ENCODE results near the gene RET.

RET gene

GRCh38 chr10:43109671-43110249 is 32.9 kb downstream of the RET start:
- no peaks in the 10 kb centered on the region for H3K4me1 ChIP-seq (ENCODE audit: control insufficient read depth, insufficient read depth, low read length)
- ChIA-PET POLR2A (no interaction called here), CTCF (no interaction called here)
- no peak overlapping the region for H3K27ac ChIP-seq (ENCODE audit: extremely low read depth, low read depth, low read length)
- no peaks in the 10 kb centered on the region for H3K36me3 ChIP-seq (ENCODE audit: control insufficient read depth in 2 of 2, insufficient read depth in 1 of 2, low read length in 2 of 2)
- H3K4me3 ChIP-seq (ENCODE audit: low read depth, low read length), result no peak overlapping the region
- TF ChIP-seq ZNF223 (tag by site-specific recombination; IDR thresholded peaks at IDR 0.05) (no peak), ZNF280D (tag by site-specific recombination; IDR thresholded peaks at IDR 0.05) (no peak), ZSCAN4 (tag by site-specific recombination; IDR thresholded peaks at IDR 0.05) (no peak)
- no peaks in the 10 kb centered on the region for H3K9me3 ChIP-seq (ENCODE audit: control insufficient read depth, insufficient read depth, low read depth, low read length)

DNA sequence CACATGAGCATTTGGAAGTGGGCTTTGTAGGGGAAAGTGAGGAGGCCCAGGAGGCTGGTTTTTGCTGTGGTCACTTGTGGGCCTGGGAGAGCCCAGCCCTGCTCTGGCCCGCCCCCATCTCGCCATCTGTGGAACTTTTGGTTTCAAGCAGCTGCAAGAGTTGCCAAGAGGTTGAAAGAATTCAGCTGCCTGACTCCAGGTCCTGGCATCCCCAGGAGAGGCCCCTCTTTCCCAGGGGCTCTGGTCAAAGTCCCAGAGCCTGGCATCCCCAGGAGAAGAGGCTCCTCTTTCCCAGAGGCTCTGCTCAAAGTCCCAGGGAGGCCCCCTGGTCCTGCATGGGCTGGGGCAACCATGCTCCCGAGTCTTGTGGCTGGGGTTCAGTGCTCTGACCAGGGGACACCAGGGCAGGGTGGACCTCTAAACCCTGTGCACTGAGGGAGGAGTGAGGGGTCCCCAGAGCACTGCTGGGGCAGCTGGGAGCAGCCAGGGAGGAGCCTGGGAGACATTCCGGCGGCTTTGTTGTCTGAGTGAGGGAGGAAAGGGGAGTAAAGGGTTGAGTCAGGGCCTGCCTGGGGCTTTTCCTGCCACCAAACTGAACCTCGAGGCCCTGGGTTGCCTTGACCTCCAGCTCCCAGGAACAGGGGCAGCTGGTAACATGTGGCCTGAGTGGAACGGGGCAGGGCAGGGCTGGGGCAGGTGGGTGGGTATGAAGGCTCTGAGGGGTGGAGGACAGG is 33.6 kb downstream of the RET start:
- Histone ChIP-seq H3K36me3 (ENCODE audit: control insufficient read depth in 2 of 2, insufficient read depth in 1 of 2, low read length in 2 of 2) (no peaks in the 10 kb centered on the region), H3K4me1 (ENCODE audit: control insufficient read depth, insufficient read depth, low read length) (no peaks in the 10 kb centered on the region), H3K27ac (ENCODE audit: extremely low read depth, low read depth, low read length) (no peak overlapping the region), H3K9me3 (ENCODE audit: control insufficient read depth, insufficient read depth, low read depth, low read length) (no peaks in the 10 kb centered on the region), H3K4me3 (ENCODE audit: low read depth, low read length) (no peak overlapping the region)
- POLR2A ChIA-PET, result no interaction called here
- CTCF ChIA-PET, result no interaction called here
- TF ChIP-seq ZNF501 (tag by site-specific recombination; IDR thresholded peaks at IDR 0.05), result no peak
- peak; percentile 25; the same call in 1 of the 2 replicates for TF ChIP-seq ZFHX2 (tag by site-specific recombination; conservative IDR thresholded peaks at IDR 0.05)
- TF ChIP-seq ZNF112 (tag by site-specific recombination; IDR thresholded peaks at IDR 0.05), result no peak
- no peak for TF ChIP-seq KLF7 (tag by site-specific recombination; IDR thresholded peaks at IDR 0.05; ENCODE audit: borderline replicate concordance)
- TF ChIP-seq, protein P1, sequence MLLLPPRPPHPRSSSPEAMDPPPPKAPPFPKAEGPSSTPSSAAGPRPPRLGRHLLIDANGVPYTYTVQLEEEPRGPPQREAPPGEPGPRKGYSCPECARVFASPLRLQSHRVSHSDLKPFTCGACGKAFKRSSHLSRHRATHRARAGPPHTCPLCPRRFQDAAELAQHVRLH (tag by site-specific recombination; IDR thresholded peaks at IDR 0.05), result no peak

GRCh38 chr10:43111101-43111500 is 34.2 kb downstream of the RET start:
- no peaks in the 10 kb centered on the region for H3K9me3 ChIP-seq (ENCODE audit: control insufficient read depth, insufficient read depth, low read depth, low read length)
- no peaks in the 10 kb centered on the region for H3K36me3 ChIP-seq (ENCODE audit: control insufficient read depth in 2 of 2, insufficient read depth in 1 of 2, low read length in 2 of 2)
- no peaks in the 10 kb centered on the region for H3K4me1 ChIP-seq (ENCODE audit: control insufficient read depth, insufficient read depth, low read length)
- no peak overlapping the region for H3K27ac ChIP-seq (ENCODE audit: extremely low read depth, low read depth, low read length)
- ChIA-PET CTCF (no interaction called here), POLR2A (interaction anchor here (0.5 kb wide), 1 partner anchor 274 kb away, joined by 7 read pairs; no protein-coding TSS in a partner anchor)
- TF ChIP-seq ZNF544 (tag by site-specific recombination; IDR thresholded peaks at IDR 0.05), result no peak
- TF ChIP-seq, protein P2, sequence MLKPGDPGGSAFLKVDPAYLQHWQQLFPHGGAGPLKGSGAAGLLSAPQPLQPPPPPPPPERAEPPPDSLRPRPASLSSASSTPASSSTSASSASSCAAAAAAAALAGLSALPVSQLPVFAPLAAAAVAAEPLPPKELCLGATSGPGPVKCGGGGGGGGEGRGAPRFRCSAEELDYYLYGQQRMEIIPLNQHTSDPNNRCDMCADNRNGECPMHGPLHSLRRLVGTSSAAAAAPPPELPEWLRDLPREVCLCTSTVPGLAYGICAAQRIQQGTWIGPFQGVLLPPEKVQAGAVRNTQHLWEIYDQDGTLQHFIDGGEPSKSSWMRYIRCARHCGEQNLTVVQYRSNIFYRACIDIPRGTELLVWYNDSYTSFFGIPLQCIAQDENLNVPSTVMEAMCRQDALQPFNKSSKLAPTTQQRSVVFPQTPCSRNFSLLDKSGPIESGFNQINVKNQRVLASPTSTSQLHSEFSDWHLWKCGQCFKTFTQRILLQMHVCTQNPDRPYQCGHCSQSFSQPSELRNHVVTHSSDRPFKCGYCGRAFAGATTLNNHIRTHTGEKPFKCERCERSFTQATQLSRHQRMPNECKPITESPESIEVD (tag by site-specific recombination; IDR thresholded peaks at IDR 0.05), result no peak
- TF ChIP-seq SP3 (tag by site-specific recombination; IDR thresholded peaks at IDR 0.05), result no peak
- no peak for TF ChIP-seq ZNF416 (tag by site-specific recombination; IDR thresholded peaks at IDR 0.05)
- no peak for TF ChIP-seq ZNF335 (tag by site-specific recombination; conservative IDR thresholded peaks at IDR 0.05)
- TF ChIP-seq ZBTB6 (tag by site-specific recombination; IDR thresholded peaks at IDR 0.05), result no peak
- TF ChIP-seq ZNF530 (tag by site-specific recombination; IDR thresholded peaks at IDR 0.05; ENCODE audit: low read depth), result no peak
- TF ChIP-seq BCL11A (tag by site-specific recombination; IDR thresholded peaks at IDR 0.05; ENCODE audit: low read depth), result no peak
- no peak for TF ChIP-seq SETDB1 (IDR thresholded peaks at IDR 0.05; ENCODE audit: insufficient read length, low read length)
- TF ChIP-seq SP2 (tag by site-specific recombination; IDR thresholded peaks at IDR 0.05), result no peak
- TF ChIP-seq ZFP41 (tag by site-specific recombination; IDR thresholded peaks at IDR 0.05; ENCODE audit: borderline replicate concordance), result no peak
- H3K4me3 ChIP-seq (ENCODE audit: low read depth, low read length), result no peak overlapping the region

Measured in HEK293 (cell line).